Measurements from ENCODE around the gene RSKR. TPM values are rescaled to one million over a fixed set of nuclear protein-coding genes. Genes with fewer than 3 reads are reported as not detected.
"Not testable (repeated sequence)": the region's sequence is repeated elsewhere in the genome, so short reads cannot be mapped to it uniquely, and the experiment has no call there.

Gene RSKR
- total RNA-seq, 1 donor from 2014 or later = 6.6 TPM

DNA sequence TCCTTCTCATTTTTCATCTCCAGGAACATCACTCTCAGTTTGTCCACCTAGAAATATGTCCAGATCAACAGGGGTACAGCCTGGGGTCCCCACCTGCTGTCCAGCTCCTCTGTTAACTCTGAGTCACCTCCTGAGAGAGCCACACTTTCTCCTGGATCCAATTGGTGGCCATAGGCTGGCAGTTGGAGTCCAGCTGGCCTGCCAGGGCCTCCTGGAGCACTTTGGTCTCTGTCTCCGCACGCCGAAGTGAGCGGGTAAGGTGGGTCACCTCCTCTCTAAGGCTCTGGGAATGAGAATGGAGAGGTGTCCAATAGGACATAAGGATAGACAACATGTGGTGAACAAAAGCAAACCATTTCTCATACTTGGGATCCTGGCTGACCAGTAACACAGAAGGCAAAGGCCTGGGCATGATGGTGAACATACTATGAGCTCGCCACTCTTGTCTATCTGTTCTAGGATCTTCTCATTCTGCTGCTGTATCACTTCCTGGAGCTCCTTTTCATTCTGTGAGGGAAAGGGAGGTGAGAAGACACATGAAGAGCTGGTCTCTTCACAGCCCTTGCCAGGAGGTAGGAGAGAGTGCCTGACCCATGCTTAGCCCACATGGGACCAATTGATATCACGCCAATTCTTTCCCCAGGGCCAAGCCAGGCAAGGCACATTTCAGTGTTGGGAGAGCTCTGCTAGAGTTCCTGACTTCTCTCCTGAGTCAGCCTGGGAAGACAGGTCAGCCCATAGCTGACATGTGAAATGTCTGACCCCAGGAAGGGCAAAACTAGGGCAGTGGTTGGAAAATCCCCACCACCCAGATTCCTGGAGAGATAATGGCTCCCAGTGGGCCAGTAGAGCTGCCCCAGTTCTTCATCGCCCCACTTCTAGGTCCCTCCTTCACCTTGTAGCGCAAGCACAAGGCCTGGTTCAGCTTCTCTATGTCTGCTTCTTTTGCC lies 35.5 kb downstream of the RSKR start:
- FAIRE-seq = no peak
- TF ChIP-seq, protein P1, sequence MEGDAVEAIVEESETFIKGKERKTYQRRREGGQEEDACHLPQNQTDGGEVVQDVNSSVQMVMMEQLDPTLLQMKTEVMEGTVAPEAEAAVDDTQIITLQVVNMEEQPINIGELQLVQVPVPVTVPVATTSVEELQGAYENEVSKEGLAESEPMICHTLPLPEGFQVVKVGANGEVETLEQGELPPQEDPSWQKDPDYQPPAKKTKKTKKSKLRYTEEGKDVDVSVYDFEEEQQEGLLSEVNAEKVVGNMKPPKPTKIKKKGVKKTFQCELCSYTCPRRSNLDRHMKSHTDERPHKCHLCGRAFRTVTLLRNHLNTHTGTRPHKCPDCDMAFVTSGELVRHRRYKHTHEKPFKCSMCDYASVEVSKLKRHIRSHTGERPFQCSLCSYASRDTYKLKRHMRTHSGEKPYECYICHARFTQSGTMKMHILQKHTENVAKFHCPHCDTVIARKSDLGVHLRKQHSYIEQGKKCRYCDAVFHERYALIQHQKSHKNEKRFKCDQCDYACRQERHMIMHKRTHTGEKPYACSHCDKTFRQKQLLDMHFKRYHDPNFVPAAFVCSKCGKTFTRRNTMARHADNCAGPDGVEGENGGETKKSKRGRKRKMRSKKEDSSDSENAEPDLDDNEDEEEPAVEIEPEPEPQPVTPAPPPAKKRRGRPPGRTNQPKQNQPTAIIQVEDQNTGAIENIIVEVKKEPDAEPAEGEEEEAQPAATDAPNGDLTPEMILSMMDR (IDR thresholded peaks at IDR 0.05; ENCODE audit: insufficient read depth, low read length, severe bottlenecking) = no peak
- H3K4me3 ChIP-seq (ENCODE audit: low read depth, low read length) = no peak overlapping the region
- H3K36me3 ChIP-seq (ENCODE audit: control insufficient read depth, insufficient read depth, low read length) = peaks cover 14% of the 10 kb centered on the region
- no peaks in the 10 kb centered on the region for H3K27me3 ChIP-seq (ENCODE audit: control insufficient read depth, insufficient read depth, low read length)
- DNase-seq (ENCODE audit: low read depth) = no peak

DNA sequence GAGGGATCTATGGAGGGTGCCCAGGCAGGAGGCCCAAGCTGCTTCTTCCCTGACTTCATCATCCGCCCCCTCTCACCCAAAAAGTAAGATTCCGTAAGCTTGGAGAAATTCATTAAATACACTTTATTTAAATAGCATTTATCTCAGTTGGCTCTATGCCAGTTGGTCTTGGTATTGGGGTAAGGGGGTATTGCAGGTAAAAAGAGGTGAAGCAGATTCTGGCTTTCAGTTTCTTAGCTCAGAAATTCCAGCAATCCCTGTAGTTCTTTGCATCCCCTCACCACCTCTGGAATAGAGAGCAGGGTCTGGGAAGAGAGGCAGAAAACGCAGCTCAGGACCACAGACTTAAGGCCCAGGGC lies 36.5 kb downstream of the RSKR start:
- no peaks in the 10 kb centered on the region for H3K27me3 ChIP-seq (ENCODE audit: control insufficient read depth, insufficient read depth, low read length)
- TF ChIP-seq, protein P1 (IDR thresholded peaks at IDR 0.05; ENCODE audit: insufficient read depth, low read length, severe bottlenecking) = no peak
- no peak for DNase-seq (ENCODE audit: low read depth)
- H3K36me3 ChIP-seq (ENCODE audit: control insufficient read depth, insufficient read depth, low read length) = peaks cover 10% of the 10 kb centered on the region
- no peak for FAIRE-seq
- H3K4me3 ChIP-seq (ENCODE audit: low read depth, low read length) = no peak overlapping the region

GRCh38 chr17:28576758-28577465 lies 37.1 kb downstream of the RSKR start, which contains the start of gene ALDOC:
Gene ALDOC (minus strand): TSS chr17:28576895. CDS start chr17:28575532, 1,363 bp downstream.
- TF ChIP-seq, protein P1 (IDR thresholded peaks at IDR 0.05; ENCODE audit: insufficient read depth, low read length, severe bottlenecking) = no peak
- peaks cover 10% of the 10 kb centered on the region for H3K36me3 ChIP-seq (ENCODE audit: control insufficient read depth, insufficient read depth, low read length)

DNA sequence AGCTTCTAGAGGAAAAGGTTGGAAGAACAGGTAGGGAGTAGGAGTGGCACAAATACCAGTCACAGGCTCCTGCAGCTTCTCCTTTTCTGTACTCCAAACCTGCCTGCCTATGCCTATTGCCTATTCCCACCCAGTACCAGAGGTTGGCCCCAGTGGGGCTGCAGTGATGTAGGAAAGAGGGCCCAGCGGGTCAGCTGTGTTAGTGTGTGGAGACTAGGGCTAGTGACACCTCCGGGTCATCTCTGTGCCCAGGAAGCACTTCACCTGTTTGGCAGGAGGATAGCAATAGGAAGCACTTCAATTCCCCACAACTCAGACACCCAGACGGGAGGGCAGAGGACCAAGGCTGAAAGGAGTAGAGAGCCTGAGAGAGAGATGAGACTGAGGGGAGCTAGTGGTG lies 38.0 kb downstream of the RSKR start:
- not testable (repeated sequence) for H3K27me3 ChIP-seq (ENCODE audit: control insufficient read depth, insufficient read depth, low read length); H3K4me3 ChIP-seq (ENCODE audit: low read depth, low read length); H3K36me3 ChIP-seq (ENCODE audit: control insufficient read depth, insufficient read depth, low read length); DNase-seq (ENCODE audit: low read depth)
- peak; percentile 72 for FAIRE-seq

More at GRCh38 chr17:28576758-28577465, 37.1 kb downstream of the RSKR start, which contains the start of gene ALDOC:
- DNase-seq (ENCODE audit: low read depth) (peak; percentile 92), FAIRE-seq (no peak)
- H3K27me3 ChIP-seq (ENCODE audit: control insufficient read depth, insufficient read depth, low read length) = no peaks in the 10 kb centered on the region
- peak within 1 kb of the TSS; percentile 33 for H3K4me3 ChIP-seq (ENCODE audit: low read depth, low read length)

DNA sequence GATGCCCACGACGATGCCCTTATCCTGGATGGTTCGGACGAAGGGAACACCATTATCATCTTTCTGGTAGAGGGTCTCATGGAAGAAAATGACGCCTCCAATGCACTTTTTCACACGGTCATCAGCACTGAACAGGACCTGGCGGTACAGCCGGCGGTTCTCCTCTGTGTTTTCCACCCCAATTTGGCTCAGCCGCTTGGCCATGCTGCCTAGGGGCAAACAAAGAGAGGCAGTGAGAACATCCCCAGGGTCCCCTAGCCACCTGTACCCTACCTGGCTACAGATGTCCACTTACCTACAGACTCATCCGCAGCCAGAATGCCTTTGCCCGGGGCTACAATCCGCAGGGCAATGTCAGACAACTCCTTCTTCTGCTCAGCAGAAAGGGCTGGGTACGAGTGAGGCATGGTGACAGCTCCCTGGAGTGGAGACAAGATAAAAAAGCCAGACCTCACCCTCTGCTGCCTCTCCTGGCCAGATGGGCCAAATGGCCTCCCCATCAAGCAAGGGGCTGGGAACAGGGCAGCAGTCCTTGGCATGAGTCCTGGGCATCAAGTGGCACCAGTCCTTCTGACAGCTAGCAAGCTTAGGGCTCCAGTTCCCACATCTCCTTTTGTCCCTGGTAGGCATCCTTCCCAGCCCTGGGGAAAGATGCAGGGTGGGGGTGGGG lies 38.7 kb downstream of the RSKR start:
- TF ChIP-seq, protein P1 (IDR thresholded peaks at IDR 0.05; ENCODE audit: insufficient read depth, low read length, severe bottlenecking) = no peak
- no peak for DNase-seq (ENCODE audit: low read depth)
- Histone ChIP-seq H3K4me3 (ENCODE audit: low read depth, low read length) (no peak overlapping the region), H3K27me3 (ENCODE audit: control insufficient read depth, insufficient read depth, low read length) (no peaks in the 10 kb centered on the region), H3K36me3 (ENCODE audit: control insufficient read depth, insufficient read depth, low read length) (peaks cover 10% of the 10 kb centered on the region)
- FAIRE-seq = no peak

DNA sequence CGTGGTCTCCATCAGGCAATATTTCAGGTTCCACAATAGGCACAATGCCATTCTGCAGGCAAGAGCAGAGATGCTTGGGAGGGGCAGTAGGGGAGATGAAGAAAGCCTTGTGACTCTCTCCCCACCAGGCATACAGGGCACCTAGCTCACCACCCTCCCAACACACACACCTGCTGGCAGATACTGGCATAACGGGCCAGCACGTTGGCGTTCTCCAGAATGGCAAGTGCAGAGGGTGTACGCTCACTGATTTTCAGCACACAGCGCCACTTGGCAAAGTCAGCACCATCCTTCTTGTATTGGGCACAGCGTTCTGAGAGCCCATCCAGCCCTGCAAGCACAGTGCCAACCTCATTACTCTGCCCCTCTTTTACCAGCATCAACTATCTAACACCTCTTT lies 39.5 kb downstream of the RSKR start:
- FAIRE-seq = no peak
- TF ChIP-seq, protein P1 (IDR thresholded peaks at IDR 0.05; ENCODE audit: insufficient read depth, low read length, severe bottlenecking) = peak; percentile 21

More for the DNA sequence above, 39.5 kb downstream of the RSKR start:
- Histone ChIP-seq H3K36me3 (ENCODE audit: control insufficient read depth, insufficient read depth, low read length) (peaks cover 6% of the 10 kb centered on the region), H3K27me3 (ENCODE audit: control insufficient read depth, insufficient read depth, low read length) (no peaks in the 10 kb centered on the region), H3K4me3 (ENCODE audit: low read depth, low read length) (no peak overlapping the region)
- no peak for DNase-seq (ENCODE audit: low read depth)
